ENCODE results near the gene ACCSL. TPM values are rescaled to one million over a fixed set of nuclear protein-coding genes. Genes with fewer than 3 reads are reported as not detected.

ACCSL gene
- total and polyA plus RNA-seq, 2 donors (not counting 1 experiment from before 2014, with no cell fraction given): not detected

DNA sequence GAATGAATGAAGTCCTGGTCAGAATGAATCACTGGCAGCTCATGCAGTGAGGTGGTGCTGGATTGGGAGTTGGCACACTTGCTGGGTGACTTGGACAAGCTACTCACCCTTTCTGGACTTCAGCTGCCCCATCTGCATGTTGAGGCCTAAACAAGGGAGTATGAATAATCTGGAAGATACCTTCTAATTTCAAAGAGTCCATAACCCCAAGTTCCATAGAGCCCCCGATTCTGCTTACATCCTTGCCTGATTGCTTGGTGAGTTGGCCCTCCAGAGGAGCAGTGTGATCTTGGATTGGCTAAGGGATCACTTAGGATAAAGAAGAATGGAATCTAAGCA, 18.3 kb upstream of the ACCSL start:
- H3K4me3 Mint-ChIP-seq: no peak overlapping the region
- intact Hi-C loops (cut with micrococcal nuclease): no loop called here
- H3K79me2 ChIP-seq (ENCODE audit: control insufficient read depth, insufficient read depth, low read length): no peaks in the 10 kb centered on the region
- POLR2A ChIA-PET: no interaction called here
- H3K4me1 ChIP-seq (ENCODE audit: control insufficient read depth in 2 of 2, insufficient read depth in 2 of 2, low read length in 2 of 2): no peaks in the 10 kb centered on the region
- no peak overlapping the region for H3K4me3 ChIP-seq (ENCODE audit: control extremely low read depth in 1 of 5, extremely low read depth in 1 of 5, insufficient read depth in 1 of 5, low read depth in 2 of 5, low read length in 4 of 5)
- H3K9me3 ChIP-seq (ENCODE audit: control extremely low read depth in 1 of 3, control insufficient read depth in 2 of 3, insufficient read depth in 1 of 3, low read length in 2 of 3): peaks cover 2 to 4% (median 3%) of the 10 kb centered on the region in 3 donors
- H3K4me2 ChIP-seq (replicated peaks; ENCODE audit: low read depth, low read length, poor library complexity, severe bottlenecking): no peak overlapping the region
- ATAC-seq (ENCODE audit: low read depth) (no peak), DNase-seq (no peak)
- no CpG with 5 or more reads among the region's 1 CpG for WGBS (ENCODE audit: insufficient coverage)
- peaks cover 49% of the 10 kb centered on the region for H3K27me3 Mint-ChIP-seq
- H3K9ac ChIP-seq (ENCODE audit: low read length): no peak overlapping the region
- no peak overlapping the region for H2AFZ ChIP-seq (ENCODE audit: insufficient read depth, low read depth, low read length, poor library complexity, severe bottlenecking)
- TF ChIP-seq CTCF (IDR thresholded peaks at IDR 0.05) (no peak), EZH2 (IDR thresholded peaks at IDR 0.05; ENCODE audit: borderline replicate concordance, insufficient read depth, low read depth, low read length, poor library complexity, severe bottlenecking) (no peak)
- H3K27me3 ChIP-seq (replicated peaks in 1 of 4; ENCODE audit: control extremely low read depth in 1 of 4, control insufficient read depth in 3 of 4, insufficient read depth in 4 of 4, low read length in 3 of 4): peaks cover 0 to 16% (median 3%) of the 10 kb centered on the region in 4 experiments
- H3K27ac Mint-ChIP-seq: no peak overlapping the region
- H3K4me1 Mint-ChIP-seq: no peaks in the 10 kb centered on the region
- H3K36me3 ChIP-seq (replicated peaks in 1 of 2; ENCODE audit: control extremely low read depth in 1 of 2, control insufficient read depth in 1 of 2, extremely low read depth in 1 of 2, insufficient read depth in 2 of 2, low read length in 1 of 2): no peaks in the 10 kb centered on the region
- CTCF ChIA-PET: no interaction called here
- H3K9me3 Mint-ChIP-seq (ENCODE audit: insufficient read depth): peaks cover 9% of the 10 kb centered on the region
- no peak overlapping the region for H3K27ac ChIP-seq (ENCODE audit: low read length in 2 of 2)
- H4K20me1 ChIP-seq (ENCODE audit: control insufficient read depth, insufficient read depth, low read length, poor library complexity, severe bottlenecking): no peaks in the 10 kb centered on the region

DNA sequence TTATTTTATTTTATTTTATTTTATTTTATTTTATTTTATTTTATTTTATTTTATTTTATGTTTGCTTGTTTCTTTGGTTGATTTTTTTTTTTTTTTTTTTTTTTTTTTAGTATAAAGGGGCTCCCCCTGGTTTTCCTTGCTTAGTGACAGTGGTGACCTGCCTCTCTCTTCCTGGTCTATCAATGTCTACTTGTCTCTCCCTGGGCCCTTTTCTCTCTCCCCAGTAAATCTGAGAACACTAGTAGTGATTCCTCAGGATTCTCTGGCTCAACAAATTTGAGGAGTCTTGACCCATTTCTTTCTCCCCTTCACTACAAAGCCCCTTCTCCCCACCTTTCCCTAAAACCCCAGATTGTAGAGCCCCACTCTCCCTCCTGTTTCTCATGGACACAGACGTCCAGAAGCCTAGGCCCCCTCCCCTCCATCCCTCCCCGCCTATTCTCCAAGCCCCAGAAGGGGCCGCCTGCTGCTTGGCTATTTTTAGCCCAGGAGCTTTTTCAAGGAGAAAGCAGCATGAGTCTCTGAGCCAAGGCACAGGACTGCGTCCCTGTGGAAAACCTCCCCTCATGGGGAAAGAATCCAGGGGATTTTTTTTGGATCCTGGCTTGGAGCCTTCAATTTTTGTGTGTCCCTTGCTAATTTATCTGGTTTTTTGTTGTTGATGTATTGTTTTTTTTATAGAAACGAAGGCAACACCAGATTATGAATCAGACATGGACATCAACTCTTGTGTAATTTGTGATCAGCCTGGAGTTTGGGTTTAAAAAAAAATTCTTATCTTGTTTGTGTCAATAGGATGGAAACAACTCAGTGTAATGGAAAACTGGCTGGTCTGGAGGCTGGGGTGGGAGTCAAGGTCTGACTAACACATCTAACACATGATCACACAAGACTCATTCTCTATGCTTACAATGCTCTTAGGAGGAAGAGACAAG, 17.5 kb upstream of the ACCSL start:
- Histone ChIP-seq H3K36me3 (replicated peaks in 1 of 2; ENCODE audit: control extremely low read depth in 1 of 2, control insufficient read depth in 1 of 2, extremely low read depth in 1 of 2, insufficient read depth in 2 of 2, low read length in 1 of 2) (no peaks in the 10 kb centered on the region), H3K9me3 (ENCODE audit: control extremely low read depth in 1 of 3, control insufficient read depth in 2 of 3, insufficient read depth in 1 of 3, low read length in 2 of 3) (peaks cover 2 to 4% (median 3%) of the 10 kb centered on the region in 3 donors), H4K20me1 (ENCODE audit: control insufficient read depth, insufficient read depth, low read length, poor library complexity, severe bottlenecking) (no peaks in the 10 kb centered on the region), H3K4me1 (ENCODE audit: control insufficient read depth in 2 of 2, insufficient read depth in 2 of 2, low read length in 2 of 2) (no peaks in the 10 kb centered on the region), H2AFZ (ENCODE audit: insufficient read depth, low read depth, low read length, poor library complexity, severe bottlenecking) (no peak overlapping the region), H3K4me3 (ENCODE audit: control extremely low read depth in 1 of 5, extremely low read depth in 1 of 5, insufficient read depth in 1 of 5, low read depth in 2 of 5, low read length in 4 of 5) (no peak overlapping the region), H3K27ac (ENCODE audit: low read length in 2 of 2) (no peak overlapping the region), H3K27me3 (replicated peaks in 1 of 4; ENCODE audit: control extremely low read depth in 1 of 4, control insufficient read depth in 3 of 4, insufficient read depth in 4 of 4, low read length in 3 of 4) (peaks cover 0 to 16% (median 3%) of the 10 kb centered on the region in 4 experiments), H3K9ac (ENCODE audit: low read length) (no peak overlapping the region), H3K79me2 (ENCODE audit: control insufficient read depth, insufficient read depth, low read length) (no peaks in the 10 kb centered on the region), H3K4me2 (replicated peaks; ENCODE audit: low read depth, low read length, poor library complexity, severe bottlenecking) (no peak overlapping the region)
- H3K9me3 Mint-ChIP-seq (ENCODE audit: insufficient read depth): peaks cover 9% of the 10 kb centered on the region
- ATAC-seq (ENCODE audit: low read depth) (no peak), DNase-seq (no peak)
- peaks cover 49% of the 10 kb centered on the region for H3K27me3 Mint-ChIP-seq
- H3K4me1 Mint-ChIP-seq: no peaks in the 10 kb centered on the region
- no peak overlapping the region for H3K4me3 Mint-ChIP-seq
- POLR2A ChIA-PET: no interaction called here
- intact Hi-C loops (cut with micrococcal nuclease): no loop called here
- no peak overlapping the region for H3K27ac Mint-ChIP-seq
- CTCF ChIA-PET: no interaction called here
- 82% methylated on average over 5 of the region's 5 CpGs for WGBS (ENCODE audit: insufficient coverage)
- TF ChIP-seq EZH2 (IDR thresholded peaks at IDR 0.05; ENCODE audit: borderline replicate concordance, insufficient read depth, low read depth, low read length, poor library complexity, severe bottlenecking) (no peak), CTCF (IDR thresholded peaks at IDR 0.05) (no peak)

All from B cell (primary cell).